ENCODE measurements around the gene SAXO1.

DNA sequence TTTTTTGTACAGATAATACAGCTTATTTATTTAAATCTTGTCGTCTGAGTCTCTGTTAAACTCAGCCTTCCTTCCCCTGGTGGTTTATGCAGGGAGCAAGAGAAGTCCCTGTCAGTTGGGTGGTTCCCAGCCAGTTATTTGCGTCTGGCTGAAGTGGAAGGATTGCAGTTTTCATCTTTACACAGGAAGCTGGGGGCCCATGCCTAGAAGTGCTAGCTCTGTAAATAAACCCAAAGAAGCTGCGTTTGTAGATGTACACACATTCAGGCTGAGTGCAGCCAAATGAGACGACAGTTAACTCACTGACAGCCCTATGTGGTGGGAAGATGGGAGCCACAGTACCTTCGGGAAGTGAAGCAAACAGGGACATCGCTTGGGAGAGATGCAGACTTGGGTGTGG lies 122.1 kb downstream of the SAXO1 start:
- TF ChIP-seq ZNF138 (CRISPR knock-in tag; conservative IDR thresholded peaks at IDR 0.05) (no peak), CBFB (CRISPR knock-in tag; IDR thresholded peaks at IDR 0.05; ENCODE audit: low read depth) (no peak), CREM (CRISPR knock-in tag; IDR thresholded peaks at IDR 0.05) (no peak), NFE2L1 (CRISPR knock-in tag; IDR thresholded peaks at IDR 0.05) (no peak)
- TF ChIP-seq, protein P1, sequence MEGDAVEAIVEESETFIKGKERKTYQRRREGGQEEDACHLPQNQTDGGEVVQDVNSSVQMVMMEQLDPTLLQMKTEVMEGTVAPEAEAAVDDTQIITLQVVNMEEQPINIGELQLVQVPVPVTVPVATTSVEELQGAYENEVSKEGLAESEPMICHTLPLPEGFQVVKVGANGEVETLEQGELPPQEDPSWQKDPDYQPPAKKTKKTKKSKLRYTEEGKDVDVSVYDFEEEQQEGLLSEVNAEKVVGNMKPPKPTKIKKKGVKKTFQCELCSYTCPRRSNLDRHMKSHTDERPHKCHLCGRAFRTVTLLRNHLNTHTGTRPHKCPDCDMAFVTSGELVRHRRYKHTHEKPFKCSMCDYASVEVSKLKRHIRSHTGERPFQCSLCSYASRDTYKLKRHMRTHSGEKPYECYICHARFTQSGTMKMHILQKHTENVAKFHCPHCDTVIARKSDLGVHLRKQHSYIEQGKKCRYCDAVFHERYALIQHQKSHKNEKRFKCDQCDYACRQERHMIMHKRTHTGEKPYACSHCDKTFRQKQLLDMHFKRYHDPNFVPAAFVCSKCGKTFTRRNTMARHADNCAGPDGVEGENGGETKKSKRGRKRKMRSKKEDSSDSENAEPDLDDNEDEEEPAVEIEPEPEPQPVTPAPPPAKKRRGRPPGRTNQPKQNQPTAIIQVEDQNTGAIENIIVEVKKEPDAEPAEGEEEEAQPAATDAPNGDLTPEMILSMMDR (IDR thresholded peaks at IDR 0.05) = no peak
